Measurements from ENCODE around the gene KLK2. TPM values are rescaled to one million over a fixed set of nuclear protein-coding genes. Genes with fewer than 3 reads are reported as not detected.

The KLK2 gene
- polyA plus RNA-seq, 6 donors from 2014 or later, result 0.36 to 0.47 TPM; not detected in 4

DNA sequence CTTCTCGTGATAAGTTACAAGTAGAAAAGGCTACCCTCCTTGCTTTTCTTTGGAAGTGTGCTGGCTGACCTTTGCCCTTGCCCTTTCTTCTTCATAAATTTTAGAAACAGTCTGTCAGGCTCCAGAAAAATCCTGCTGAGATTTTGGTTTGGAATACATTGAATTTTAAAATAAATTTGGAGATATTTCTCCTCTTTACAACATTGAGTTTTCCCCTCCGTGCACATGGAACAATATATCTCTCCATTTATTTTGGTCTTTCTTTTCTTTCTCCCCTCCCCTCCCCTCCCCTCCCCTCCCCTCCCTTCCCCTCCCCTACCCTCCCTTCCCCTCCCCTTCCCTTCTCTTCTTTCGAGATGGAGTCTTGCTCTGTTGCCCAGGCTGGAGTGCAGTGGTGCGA, 29.4 kb downstream of the KLK2 start:
- DNase-seq, result no peak
- H3K36me3 Mint-ChIP-seq, result no peaks in the 10 kb centered on the region
- H3K9me3 Mint-ChIP-seq, result peaks cover 0 to 1% (median 0%) of the 10 kb centered on the region in 7 donors
- H3K27ac Mint-ChIP-seq, result no peak overlapping the region
- H3K27me3 Mint-ChIP-seq, result peaks cover 13 to 24% (median 14%) of the 10 kb centered on the region in 3 donors
- ATAC-seq (ENCODE audit: low read depth in 2 of 2), result no peak
- H3K4me1 Mint-ChIP-seq, result peaks cover 0 to 19% (median 0%) of the 10 kb centered on the region in 3 donors
- no peak overlapping the region for H3K4me3 Mint-ChIP-seq

- H3K27me3 Mint-ChIP-seq, result peaks cover 0 to 31% (median 14%) of the 10 kb centered on the region in 3 donors
- no peak overlapping the region for H3K27ac Mint-ChIP-seq
- no peaks in the 10 kb centered on the region for H3K36me3 Mint-ChIP-seq
- H3K9me3 Mint-ChIP-seq, result peaks cover 0 to 1% (median 0%) of the 10 kb centered on the region in 7 donors
- H3K4me1 Mint-ChIP-seq, result peaks cover 6 to 21% (median 9%) of the 10 kb centered on the region in 3 donors
- no peak for ATAC-seq (ENCODE audit: low read depth in 2 of 2)
- no peak for DNase-seq
- H3K4me3 Mint-ChIP-seq, result peak overlapping the region in 1 of 8 donors; percentile 25
These were observed 33.0 kb downstream of the KLK2 start for GRCh38 chr19:50906217-50906616.

GRCh38 chr19:50908336-50908735, 35.1 kb downstream of the KLK2 start:
- ATAC-seq (ENCODE audit: low read depth in 2 of 2) (no peak), DNase-seq (no peak)
- peak overlapping the region in 1 of 8 donors; percentile 12 for H3K4me3 Mint-ChIP-seq
- peak overlapping the region in 1 of 6 donors; percentile 25 for H3K27ac Mint-ChIP-seq
- no peaks in the 10 kb centered on the region for H3K36me3 Mint-ChIP-seq
- H3K9me3 Mint-ChIP-seq, result peaks cover 0 to 3% (median 0%) of the 10 kb centered on the region in 7 donors
- peaks cover 0 to 27% (median 9%) of the 10 kb centered on the region in 3 donors for H3K27me3 Mint-ChIP-seq
- H3K4me1 Mint-ChIP-seq, result peaks cover 9 to 28% (median 10%) of the 10 kb centered on the region in 3 donors

GRCh38 chr19:50909240-50910070, 36.2 kb downstream of the KLK2 start:
- ATAC-seq (ENCODE audit: low read depth in 2 of 2) (peak; percentile 36 to 43), DNase-seq (no peak)
- H3K9me3 Mint-ChIP-seq, result peaks cover 0 to 3% (median 0%) of the 10 kb centered on the region in 7 donors
- H3K36me3 Mint-ChIP-seq, result no peaks in the 10 kb centered on the region
- H3K27ac Mint-ChIP-seq, result peak overlapping the region in 1 of 6 donors; percentile 26
- H3K4me1 Mint-ChIP-seq, result peaks cover 9 to 28% (median 10%) of the 10 kb centered on the region in 3 donors
- H3K4me3 Mint-ChIP-seq, result peak overlapping the region; percentile 7 to 86 (median 63)
- H3K27me3 Mint-ChIP-seq, result peaks cover 0 to 27% (median 9%) of the 10 kb centered on the region in 3 donors

DNA sequence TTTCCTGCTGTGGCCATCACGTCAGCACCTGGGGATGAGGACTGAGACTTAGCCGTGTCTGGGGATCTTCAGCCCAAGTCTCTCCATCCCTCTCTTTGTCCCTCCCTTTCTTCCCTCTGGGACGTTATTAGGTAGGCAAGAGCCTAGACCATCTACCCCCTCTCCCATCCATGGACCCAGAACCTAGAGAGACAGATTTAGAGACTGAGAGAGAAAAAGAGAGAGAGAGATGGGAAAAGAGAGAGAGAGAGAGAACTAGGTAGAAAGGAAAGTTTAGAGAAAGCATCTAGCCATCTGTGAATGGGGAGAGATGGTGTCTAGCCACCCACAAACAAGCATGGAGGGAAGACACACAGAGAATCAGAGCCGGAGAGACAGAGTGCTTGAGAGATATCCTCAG, 37.5 kb downstream of the KLK2 start:
- peak overlapping the region in 1 of 6 donors; percentile 76 for H3K27ac Mint-ChIP-seq
- H3K36me3 Mint-ChIP-seq, result no peaks in the 10 kb centered on the region
- peaks cover 0 to 3% (median 0%) of the 10 kb centered on the region in 7 donors for H3K9me3 Mint-ChIP-seq
- H3K4me3 Mint-ChIP-seq, result no peak overlapping the region
- no peak for ATAC-seq (ENCODE audit: low read depth in 2 of 2)
- DNase-seq, result no peak
- peaks cover 0 to 22% (median 7%) of the 10 kb centered on the region in 3 donors for H3K27me3 Mint-ChIP-seq
- peaks cover 9 to 28% (median 10%) of the 10 kb centered on the region in 3 donors for H3K4me1 Mint-ChIP-seq

GRCh38 chr19:50911206-50912101, 38.2 kb downstream of the KLK2 start, which contains the start of gene KLK4:
KLK4 (minus strand) TSS chr19:50911395; CDS start chr19:50910738, 657 bp downstream.
- DNase-seq (no peak), ATAC-seq (ENCODE audit: low read depth in 2 of 2) (no peak)
- Mint-ChIP-seq H3K36me3 (no peaks in the 10 kb centered on the region), H3K4me1 (peaks cover 9 to 28% (median 10%) of the 10 kb centered on the region in 3 donors), H3K27ac (peak within 1 kb of the TSS in 2 of 6 donors; percentile 68 to 76), H3K27me3 (peaks cover 0 to 19% (median 5%) of the 10 kb centered on the region in 3 donors), H3K4me3 (peak within 1 kb of the TSS in 1 of 8 donors; percentile 86), H3K9me3 (peaks cover 0 to 3% (median 0%) of the 10 kb centered on the region in 7 donors)

- H3K4me1 Mint-ChIP-seq, result peaks cover 9 to 28% (median 10%) of the 10 kb centered on the region in 3 donors
- H3K36me3 Mint-ChIP-seq, result no peaks in the 10 kb centered on the region
- H3K27me3 Mint-ChIP-seq, result peaks cover 5 to 15% (median 9%) of the 10 kb centered on the region in 3 donors
- H3K4me3 Mint-ChIP-seq, result no peak overlapping the region
- H3K27ac Mint-ChIP-seq, result peak overlapping the region in 1 of 6 donors; percentile 68
- ATAC-seq (ENCODE audit: low read depth in 2 of 2) (no peak), DNase-seq (no peak)
- peaks cover 0 to 3% (median 0%) of the 10 kb centered on the region in 7 donors for H3K9me3 Mint-ChIP-seq
These were observed 38.9 kb downstream of the KLK2 start for GRCh38 chr19:50912102-50912599.

- peaks cover 0 to 3% (median 0%) of the 10 kb centered on the region in 7 donors for H3K9me3 Mint-ChIP-seq
- no peak overlapping the region for H3K4me3 Mint-ChIP-seq
- no peaks in the 10 kb centered on the region for H3K36me3 Mint-ChIP-seq
- DNase-seq (no peak), ATAC-seq (ENCODE audit: low read depth in 2 of 2) (peak; percentile 25 to 34)
- H3K4me1 Mint-ChIP-seq, result peaks cover 9 to 28% (median 10%) of the 10 kb centered on the region in 3 donors
- H3K27me3 Mint-ChIP-seq, result peaks cover 7 to 11% (median 11%) of the 10 kb centered on the region in 3 donors
- H3K27ac Mint-ChIP-seq, result no peak overlapping the region
These were observed 39.8 kb downstream of the KLK2 start for GRCh38 chr19:50912727-50913716.

DNA sequence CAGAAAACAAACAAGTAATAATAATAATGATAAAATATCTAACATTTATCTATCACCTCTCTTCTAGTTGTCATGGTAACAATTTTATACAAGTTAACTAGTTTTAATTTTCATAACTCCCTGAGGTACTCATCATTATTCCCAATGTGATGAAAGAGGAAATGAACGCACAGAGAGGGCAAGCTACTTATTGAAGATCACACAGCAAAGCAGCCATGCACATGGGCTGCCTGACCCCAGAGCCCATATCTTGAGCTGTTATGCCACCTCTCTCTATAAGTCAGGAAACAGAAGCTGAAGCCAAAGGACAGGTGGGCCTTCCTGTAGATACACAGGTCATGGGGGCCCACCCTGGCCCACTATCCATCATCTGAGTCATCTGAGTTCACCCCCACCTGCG, 42.8 kb downstream of the KLK2 start:
- DNase-seq, result no peak
- ATAC-seq (ENCODE audit: low read depth in 2 of 2), result no peak
- H3K9me3 Mint-ChIP-seq, result peaks cover 0 to 3% (median 0%) of the 10 kb centered on the region in 7 donors
- no peak overlapping the region for H3K27ac Mint-ChIP-seq
- H3K36me3 Mint-ChIP-seq, result no peaks in the 10 kb centered on the region
- H3K4me3 Mint-ChIP-seq, result no peak overlapping the region
- H3K4me1 Mint-ChIP-seq, result peaks cover 0 to 7% (median 4%) of the 10 kb centered on the region in 3 donors
- H3K27me3 Mint-ChIP-seq, result peaks cover 21 to 30% (median 24%) of the 10 kb centered on the region in 3 donors

- Mint-ChIP-seq H3K4me1 (peaks cover 8 to 12% (median 11%) of the 10 kb centered on the region in 3 donors), H3K9me3 (peaks cover 0 to 2% (median 0%) of the 10 kb centered on the region in 7 donors), H3K4me3 (peak overlapping the region in 2 of 8 donors; percentile 25 to 64), H3K36me3 (no peaks in the 10 kb centered on the region), H3K27ac (peak overlapping the region in 3 of 6 donors; percentile 1 to 16 (median 16)), H3K27me3 (peaks cover 35 to 53% (median 39%) of the 10 kb centered on the region in 3 donors)
- ATAC-seq (ENCODE audit: low read depth in 2 of 2) (peak; percentile 21 to 23), DNase-seq (no peak)
These were observed 48.4 kb downstream of the KLK2 start for GRCh38 chr19:50921426-50922316.

GRCh38 chr19:50922317-50922853, 49.1 kb downstream of the KLK2 start:
- ATAC-seq (ENCODE audit: low read depth in 2 of 2) (peak; percentile 94 to 97), DNase-seq (peak; percentile 68)
- H3K9me3 Mint-ChIP-seq, result peaks cover 0 to 2% (median 0%) of the 10 kb centered on the region in 7 donors
- H3K27ac Mint-ChIP-seq, result peak overlapping the region in 4 of 6 donors; percentile 16 to 75 (median 40)
- peaks cover 38 to 51% (median 40%) of the 10 kb centered on the region in 3 donors for H3K27me3 Mint-ChIP-seq
- H3K4me1 Mint-ChIP-seq, result peaks cover 8 to 12% (median 11%) of the 10 kb centered on the region in 3 donors
- H3K36me3 Mint-ChIP-seq, result no peaks in the 10 kb centered on the region
- peak overlapping the region in 2 of 8 donors; percentile 25 to 64 for H3K4me3 Mint-ChIP-seq
